Lower leg skin (tissue), 3 donors: ENCODE data around the gene ADAP2.

ENCODE experiments used
- CTCF ChIP-seq, 3 donors: fragments of 450-650 bp; IDR thresholded peaks; one replicate each; pipeline ENCODE4 v1.5.1; 2016; ENCODE audit warnings: antibody characterized with exemption in 3 of 3, mild to moderate bottlenecking in 3 of 3, moderate library complexity in 2 of 3
- POLR2A ChIP-seq, 2 donors: fragments of 450-650 bp; IDR thresholded peaks; one replicate each; pipeline ENCODE4 v1.6.1; 2016 to 2017; ENCODE audit warnings: antibody characterized with exemption in 2 of 2, mild to moderate bottlenecking in 1 of 2, moderate library complexity in 1 of 2

DNA sequence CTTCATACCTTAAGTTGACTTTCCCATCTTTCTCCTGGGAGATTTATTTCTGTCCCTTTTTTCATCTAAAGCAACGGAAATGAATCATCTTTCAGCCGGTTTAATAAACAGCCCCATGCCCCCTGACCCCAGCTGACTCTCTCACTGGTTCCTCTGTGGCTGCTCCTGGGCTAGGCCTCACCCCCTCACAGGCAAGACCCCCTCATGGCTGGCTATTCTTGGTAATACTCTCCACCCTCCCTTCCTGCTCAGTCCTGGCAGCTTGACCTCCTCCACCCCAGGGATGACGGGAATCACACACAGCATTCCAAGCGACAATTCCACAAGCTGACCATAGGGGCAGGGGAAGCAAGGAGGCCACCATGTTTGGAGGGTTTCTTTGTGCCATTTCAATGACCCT lies 1.5 kb upstream of the ADAP2 start:
- TF ChIP-seq CTCF (IDR thresholded peaks at IDR 0.05) (no peak), POLR2A (IDR thresholded peaks at IDR 0.05) (no peak)
